Left ventricle myocardium inferior (tissue), 1 donor: ENCODE results near the gene RAD51B. TPM values are rescaled to one million over a fixed set of nuclear protein-coding genes. Genes with fewer than 3 reads are reported as not detected.

ENCODE experiments used
- DNase-seq: peaks from one replicate; pipeline ENCODE4 v3.0.0-alpha.2; 2020
- H3K27ac ChIP-seq: fragments of 200-600 bp; replicated peaks from 2 replicates; pipeline ENCODE4 v1.8.0; 2021
- H3K27me3 ChIP-seq: fragments of 200-600 bp; 2 replicates; pipeline ENCODE4 v1.8.0; 2021; ENCODE audit warnings: low read depth
- H3K36me3 ChIP-seq: fragments of 200-600 bp; 2 replicates; pipeline ENCODE4 v1.8.0; 2021
- H3K4me1 ChIP-seq: fragments of 200-600 bp; 2 replicates; pipeline ENCODE4 v1.8.0; 2021
- H3K4me3 ChIP-seq: fragments of 200-600 bp; 2 replicates; pipeline ENCODE4 v1.8.0; 2021; ENCODE audit warnings: mild to moderate bottlenecking, moderate library complexity
- H3K9me3 ChIP-seq: fragments of 200-600 bp; replicated peaks from 2 replicates; pipeline ENCODE4 v1.8.0; 2021
- intact Hi-C: fragments of 100-400 bp; cut with micrococcal nuclease; formaldehyde crosslinking; loops from one replicate; pipeline ENCODE4 v1.11.0; 2022
- total RNA-seq: library from RNA; stranded (reverse); fragmentation: NEBNext Ultra II Directional; extraction: Animal tissue kit (Norgen Biotek cat#: 25700); gene quantifications from one replicate; pipeline ENCODE4 v1.2.1, GENCODE V29; 2021
- TF ChIP-seq, protein P1 (sequence below): fragments of 200-600 bp; IDR thresholded peaks from 2 replicates; pipeline ENCODE4 v1.8.0; 2021; ENCODE audit warnings: antibody characterized with exemption, mild to moderate bottlenecking, borderline replicate concordance
- donor health status: DM: no; HTN: yes; CAD: no; lungs with severe emphysema.

RAD51B gene
- total RNA-seq, 1 donor from 2014 or later, result 2.4 TPM

DNA sequence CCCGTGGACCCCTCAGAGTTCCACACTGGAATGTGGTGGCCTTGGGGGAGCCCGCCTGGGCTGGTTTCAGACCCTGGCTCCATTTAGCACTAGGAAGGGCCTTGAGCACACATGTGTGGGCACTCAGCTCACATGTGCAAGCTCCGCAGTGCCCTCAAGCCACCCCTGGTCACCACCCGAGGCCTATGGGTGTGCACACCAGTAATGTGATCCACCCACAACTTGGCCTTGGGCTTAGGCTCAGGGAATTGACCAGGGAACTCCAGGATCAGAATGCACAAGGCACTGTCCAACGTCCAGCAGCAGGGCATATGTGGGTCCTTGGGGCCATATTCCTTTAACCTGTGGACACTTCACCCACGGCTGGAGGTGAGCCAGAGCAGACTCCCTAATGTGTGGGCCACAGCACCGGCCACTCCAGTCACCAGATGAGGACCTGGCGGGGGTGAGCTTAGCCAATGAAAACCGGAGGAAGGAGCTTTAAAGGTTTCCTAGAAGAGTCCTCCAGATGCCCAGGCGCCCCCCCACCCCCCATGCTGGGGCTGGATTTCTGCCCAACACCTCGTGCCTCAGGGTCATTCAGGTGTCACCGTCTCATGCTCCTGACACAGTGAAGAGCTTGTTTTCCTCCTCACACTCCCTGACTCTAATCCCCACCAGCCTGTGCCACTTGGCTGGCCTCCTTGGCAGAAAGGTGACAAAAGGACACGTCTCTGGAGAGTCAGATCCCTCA lies 764.1 kb downstream of the RAD51B start:
- H3K27ac ChIP-seq, result no peak overlapping the region
- H3K4me1 ChIP-seq, result peaks cover 38% of the 10 kb centered on the region
- TF ChIP-seq, protein P1, sequence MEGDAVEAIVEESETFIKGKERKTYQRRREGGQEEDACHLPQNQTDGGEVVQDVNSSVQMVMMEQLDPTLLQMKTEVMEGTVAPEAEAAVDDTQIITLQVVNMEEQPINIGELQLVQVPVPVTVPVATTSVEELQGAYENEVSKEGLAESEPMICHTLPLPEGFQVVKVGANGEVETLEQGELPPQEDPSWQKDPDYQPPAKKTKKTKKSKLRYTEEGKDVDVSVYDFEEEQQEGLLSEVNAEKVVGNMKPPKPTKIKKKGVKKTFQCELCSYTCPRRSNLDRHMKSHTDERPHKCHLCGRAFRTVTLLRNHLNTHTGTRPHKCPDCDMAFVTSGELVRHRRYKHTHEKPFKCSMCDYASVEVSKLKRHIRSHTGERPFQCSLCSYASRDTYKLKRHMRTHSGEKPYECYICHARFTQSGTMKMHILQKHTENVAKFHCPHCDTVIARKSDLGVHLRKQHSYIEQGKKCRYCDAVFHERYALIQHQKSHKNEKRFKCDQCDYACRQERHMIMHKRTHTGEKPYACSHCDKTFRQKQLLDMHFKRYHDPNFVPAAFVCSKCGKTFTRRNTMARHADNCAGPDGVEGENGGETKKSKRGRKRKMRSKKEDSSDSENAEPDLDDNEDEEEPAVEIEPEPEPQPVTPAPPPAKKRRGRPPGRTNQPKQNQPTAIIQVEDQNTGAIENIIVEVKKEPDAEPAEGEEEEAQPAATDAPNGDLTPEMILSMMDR, result no peak
- H3K9me3 ChIP-seq, result no peaks in the 10 kb centered on the region
- no peak for DNase-seq
- no peaks in the 10 kb centered on the region for H3K27me3 ChIP-seq
- no peaks in the 10 kb centered on the region for H3K36me3 ChIP-seq
- intact Hi-C loops, result no loop called here
- H3K4me3 ChIP-seq, result no peak overlapping the region

DNA sequence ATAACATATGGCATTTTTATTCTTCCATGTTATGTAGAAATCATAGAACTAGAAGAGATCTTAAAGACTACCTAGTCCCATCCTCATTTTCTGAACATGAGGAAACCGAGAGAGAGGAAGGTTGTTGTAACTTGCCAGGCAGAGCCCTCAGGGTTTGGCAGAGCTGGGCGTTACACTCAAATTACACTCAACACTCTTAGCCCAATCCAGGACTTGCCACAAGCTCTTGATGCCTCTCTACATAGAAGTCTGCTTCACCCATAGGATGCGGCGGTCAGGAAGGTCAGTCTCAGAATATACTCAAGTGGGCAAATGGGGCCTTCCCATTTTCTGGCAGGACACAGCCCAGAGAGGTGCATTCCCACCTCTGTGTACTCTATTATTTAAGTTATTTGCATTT lies 765.2 kb downstream of the RAD51B start:
- no peaks in the 10 kb centered on the region for H3K36me3 ChIP-seq
- no peak for DNase-seq
- no peaks in the 10 kb centered on the region for H3K9me3 ChIP-seq
- no peak overlapping the region for H3K27ac ChIP-seq
- H3K27me3 ChIP-seq, result no peaks in the 10 kb centered on the region
- intact Hi-C loops, result no loop called here
- TF ChIP-seq, protein P1, result no peak
- H3K4me1 ChIP-seq, result peaks cover 48% of the 10 kb centered on the region
- H3K4me3 ChIP-seq, result no peak overlapping the region

DNA sequence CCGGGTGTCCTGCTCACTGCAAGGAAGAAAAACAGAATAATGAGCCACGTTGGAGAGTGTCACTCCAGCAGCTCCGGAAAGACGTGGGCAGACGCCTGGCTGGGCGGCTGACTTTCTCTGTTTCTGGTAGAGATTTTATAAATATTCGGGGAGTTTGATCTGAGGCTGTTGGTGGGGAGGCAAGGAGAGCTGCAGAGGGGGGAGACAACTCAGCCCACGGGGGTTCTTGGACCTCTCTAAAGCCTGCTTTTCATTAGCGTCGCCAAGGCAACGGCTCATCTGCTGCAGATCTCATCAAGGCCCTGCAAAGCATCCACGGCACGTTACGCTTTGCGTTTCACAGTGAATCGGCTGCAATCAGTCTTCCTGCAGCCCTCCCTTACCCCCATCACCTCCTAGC lies 766.1 kb downstream of the RAD51B start:
- no peaks in the 10 kb centered on the region for H3K9me3 ChIP-seq
- no peak overlapping the region for H3K4me3 ChIP-seq
- no peak for DNase-seq
- TF ChIP-seq, protein P1, result no peak
- no peaks in the 10 kb centered on the region for H3K36me3 ChIP-seq
- no peaks in the 10 kb centered on the region for H3K27me3 ChIP-seq
- peak overlapping the region; percentile 74 for H3K27ac ChIP-seq
- peaks cover 57% of the 10 kb centered on the region for H3K4me1 ChIP-seq
- intact Hi-C loops, result no loop called here

DNA sequence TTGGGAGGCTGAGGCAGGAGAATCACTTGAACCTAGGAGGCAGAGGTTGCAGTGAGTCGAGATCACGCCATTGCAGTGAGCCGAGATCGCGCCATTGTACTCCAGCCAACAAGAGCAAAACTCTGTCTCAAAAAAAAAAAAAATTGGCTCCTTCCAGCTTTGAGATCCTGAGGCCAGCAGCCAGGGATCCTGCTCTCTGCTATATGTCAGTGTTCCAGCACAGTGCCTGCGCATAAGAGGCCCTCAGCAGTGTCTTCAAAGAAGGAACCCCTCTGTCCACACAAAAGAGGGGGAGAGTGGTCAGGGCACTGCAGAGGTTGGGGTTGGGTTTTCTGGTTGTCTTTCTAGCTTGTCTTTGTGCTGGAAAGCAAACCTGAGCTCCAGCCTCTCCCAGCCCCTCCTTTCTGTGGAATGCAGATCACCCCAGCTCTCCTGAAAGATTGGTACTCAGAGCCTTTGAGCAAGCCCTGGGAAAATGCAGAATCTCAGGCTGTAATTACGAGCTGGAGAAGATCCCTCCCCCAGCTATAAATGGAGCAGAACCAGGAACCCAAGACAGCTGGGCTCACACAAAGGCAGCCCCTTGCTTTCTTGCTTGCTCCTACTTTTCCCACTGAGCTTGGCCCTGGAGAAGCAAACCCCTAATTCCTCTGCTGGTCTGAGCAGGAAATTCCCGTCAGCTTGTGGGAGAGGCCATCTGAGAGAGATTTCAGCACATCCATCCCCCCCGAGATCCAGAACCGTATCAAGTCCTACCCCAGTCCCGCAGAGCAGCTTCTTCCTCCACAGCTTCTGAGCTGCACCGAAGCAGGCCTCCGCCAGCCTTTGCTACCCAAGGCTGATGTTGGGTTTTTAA lies 767.5 kb downstream of the RAD51B start:
- H3K27ac ChIP-seq, result peak overlapping the region; percentile 74

DNA sequence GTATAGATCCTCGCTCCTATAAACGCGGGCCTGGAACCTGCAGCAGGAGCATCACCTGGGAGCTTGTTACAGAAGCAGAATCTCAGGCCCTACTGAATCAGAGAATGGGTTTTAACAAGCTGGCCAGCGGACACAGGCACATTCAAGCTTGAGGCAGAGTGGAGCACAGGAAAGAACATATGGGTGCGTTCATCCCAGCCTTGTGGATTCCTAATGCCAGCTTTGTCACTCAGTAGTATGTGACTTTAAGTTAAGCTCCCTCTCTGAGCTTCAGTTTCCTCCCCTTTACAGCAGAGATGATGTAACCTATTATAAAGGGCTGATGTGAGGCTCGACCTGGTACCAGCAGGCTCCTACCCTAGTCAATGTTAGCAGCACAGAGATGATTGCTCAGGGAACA lies 768.4 kb downstream of the RAD51B start:
- H3K9me3 ChIP-seq, result no peaks in the 10 kb centered on the region
- intact Hi-C loops, result no loop called here
- H3K36me3 ChIP-seq, result no peaks in the 10 kb centered on the region
- peaks cover 63% of the 10 kb centered on the region for H3K4me1 ChIP-seq
- no peaks in the 10 kb centered on the region for H3K27me3 ChIP-seq
- DNase-seq, result no peak
- TF ChIP-seq, protein P1, result no peak
- no peak overlapping the region for H3K4me3 ChIP-seq
- H3K27ac ChIP-seq, result peak overlapping the region; percentile 74

More for the DNA sequence above, 767.5 kb downstream of the RAD51B start:
- Histone ChIP-seq H3K36me3 (no peaks in the 10 kb centered on the region), H3K4me3 (no peak overlapping the region), H3K27me3 (no peaks in the 10 kb centered on the region), H3K9me3 (no peaks in the 10 kb centered on the region), H3K4me1 (peaks cover 63% of the 10 kb centered on the region)
- DNase-seq, result no peak
- intact Hi-C loops, result no loop called here
- TF ChIP-seq, protein P1, result no peak
